GM12801 (cell line): Measurements from ENCODE around the gene ATM.

Experiments used
- CTCF ChIP-seq: IDR thresholded peaks from one replicate; pipeline ENCODE4 v1.5.1; 2011; ENCODE audit warnings: control low read depth; ENCODE audit not compliant: insufficient read length; ENCODE audit errors: extremely low read depth

The ATM gene

GRCh38 chr11:108246308-108246707 lies 23.4 kb downstream of the ATM start:
- TF ChIP-seq CTCF: no peak

GRCh38 chr11:108246885-108247284 lies 24.0 kb downstream of the ATM start:
- no peak for TF ChIP-seq CTCF

GRCh38 chr11:108253176-108253575 lies 30.3 kb downstream of the ATM start:
- TF ChIP-seq CTCF: no peak

GRCh38 chr11:108269583-108269982 lies 46.7 kb downstream of the ATM start:
- no peak for TF ChIP-seq CTCF

- no peak for TF ChIP-seq CTCF
Observed at GRCh38 chr11:108278546-108278945, 55.7 kb downstream of the ATM start.

GRCh38 chr11:108278954-108279353 lies 56.1 kb downstream of the ATM start:
- TF ChIP-seq CTCF: no peak

GRCh38 chr11:108286370-108286769 lies 63.5 kb downstream of the ATM start:
- TF ChIP-seq CTCF: no peak

- no peak for TF ChIP-seq CTCF
Observed at GRCh38 chr11:108286956-108287355, 64.1 kb downstream of the ATM start.
